ENCODE data around the gene PDXP. TPM values are rescaled to one million over a fixed set of nuclear protein-coding genes. Genes with fewer than 3 reads are reported as not detected.

PDXP gene
- total and polyA plus RNA-seq, 2 of the 13 experiments (the other 11 are each of a cell fraction or from before 2014, with no cell fraction given) = 58.2 to 70.6 TPM

GRCh38 chr22:37658133-37659065 is at the start of gene PDXP (continued):
- TF ChIP-seq CBX1 (IDR thresholded peaks at IDR 0.05; ENCODE audit: low read depth) (peak; percentile 85), DR1 (CRISPR knock-in tag; IDR thresholded peaks at IDR 0.05) (peak; percentile 80), POGK (CRISPR knock-in tag; conservative IDR thresholded peaks at IDR 0.05) (0 out of 2 replicates have a peak, but pooled peaks have one; percentile 41), ZNF800 (CRISPR knock-in tag; IDR thresholded peaks at IDR 0.05) (no peak), ZNF567 (CRISPR knock-in tag; IDR thresholded peaks at IDR 0.05; ENCODE audit: borderline replicate concordance) (0 out of 2 replicates have a peak, but pooled peaks have one; percentile 27), ZBTB39 (CRISPR knock-in tag; IDR thresholded peaks at IDR 0.05) (no peak), SMAD3 (CRISPR knock-in tag; IDR thresholded peaks at IDR 0.05) (0 out of 2 replicates have a peak, but pooled peaks have one; percentile 46), ZNF609 (CRISPR knock-in tag; IDR thresholded peaks at IDR 0.05; ENCODE audit: borderline replicate concordance) (no peak), SNAPC5 (CRISPR knock-in tag; IDR thresholded peaks at IDR 0.05; ENCODE audit: borderline replicate concordance) (no peak), GZF1 (CRISPR knock-in tag; IDR thresholded peaks at IDR 0.05) (no peak), ZNF569 (CRISPR knock-in tag; IDR thresholded peaks at IDR 0.05; ENCODE audit: borderline replicate concordance) (no peak), ZNF670 (CRISPR knock-in tag; IDR thresholded peaks at IDR 0.05; ENCODE audit: borderline replicate concordance) (no peak), ZNF772 (CRISPR knock-in tag; IDR thresholded peaks at IDR 0.05) (no peak; the same call in 1 of the 2 replicates), SUZ12 (IDR thresholded peaks at IDR 0.05; ENCODE audit: low read depth, low read length) (no peak), KMT2B (CRISPR knock-in tag; IDR thresholded peaks at IDR 0.05) (no peak), ZNF773 (CRISPR knock-in tag; IDR thresholded peaks at IDR 0.05; ENCODE audit: borderline replicate concordance) (peak; percentile 57; the same call in 1 of the 2 replicates)

Measured in HepG2 (cell line).